Activated CD4-positive, alpha-beta T cell treated with anti-CD3 and anti-CD28 coated beads, Interleukin-2, Interleukin-6, amounts not matched to agents 100 ng/mL and 50 ng/mL, durations not matched to agents 16 hours and 8 hours (primary cell): ENCODE measurements around the gene JMJD1C.
"Not testable (repeated sequence)": the region's sequence is repeated elsewhere in the genome, so short reads cannot be mapped to it uniquely, and the experiment has no call there.

Source experiments
- DNase-seq: peaks from one replicate; pipeline ENCODE4 v3.0.0-alpha.2; 2020

The JMJD1C gene

DNA sequence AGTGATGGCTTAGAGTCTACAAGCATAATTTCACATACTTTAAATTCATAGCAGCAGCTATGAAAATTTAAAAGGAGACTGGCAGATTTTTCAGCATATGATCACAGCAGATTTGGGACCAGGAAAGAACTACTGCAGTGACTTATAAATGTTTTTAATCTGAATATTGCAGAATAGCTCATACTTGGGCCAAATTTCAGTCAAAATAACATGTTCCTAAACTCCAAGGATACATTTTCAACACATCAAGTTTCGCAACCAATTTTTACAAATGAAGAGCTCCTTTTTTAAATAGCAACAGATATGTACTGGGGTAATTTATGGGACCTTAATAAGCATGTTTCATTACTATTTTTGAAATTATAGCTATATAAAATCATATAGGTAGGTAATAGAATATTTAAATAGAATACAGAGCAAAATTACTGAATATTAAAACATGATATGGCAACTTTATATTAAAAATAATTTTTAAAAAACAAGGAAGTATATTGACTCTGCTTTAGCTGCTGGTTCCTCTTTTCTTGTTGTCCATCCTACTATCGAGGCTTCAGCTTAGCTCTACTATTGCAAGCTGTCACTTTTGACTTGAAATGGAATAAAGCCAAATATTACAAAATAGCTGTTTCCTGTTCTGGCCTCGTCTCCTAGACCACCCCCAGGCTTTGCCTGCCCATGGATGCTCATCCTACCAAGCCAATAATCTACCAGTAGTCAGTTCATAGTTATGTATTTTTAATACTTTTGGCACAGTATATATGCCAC lies 209.6 kb downstream of the JMJD1C start:
- DNase-seq: no peak

DNA sequence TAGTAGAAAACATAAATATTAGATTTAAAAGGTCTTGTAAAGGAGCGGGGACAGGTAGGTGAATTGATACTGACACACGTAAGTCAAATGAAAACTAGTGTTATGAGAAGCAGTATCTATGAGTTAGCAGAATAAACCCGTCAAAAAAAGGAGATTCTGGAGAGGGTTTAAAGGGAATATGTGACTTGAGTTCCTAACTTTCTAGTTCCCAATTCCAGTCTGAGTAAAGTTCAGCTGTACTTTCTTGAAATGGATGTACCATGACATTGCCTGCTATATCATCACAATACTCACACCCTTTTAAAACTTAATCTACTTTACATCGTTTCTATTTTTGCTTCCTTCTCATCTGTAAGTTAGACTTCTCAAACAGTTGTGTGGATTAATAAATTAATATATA lies 210.5 kb downstream of the JMJD1C start:
- no peak for DNase-seq

DNA sequence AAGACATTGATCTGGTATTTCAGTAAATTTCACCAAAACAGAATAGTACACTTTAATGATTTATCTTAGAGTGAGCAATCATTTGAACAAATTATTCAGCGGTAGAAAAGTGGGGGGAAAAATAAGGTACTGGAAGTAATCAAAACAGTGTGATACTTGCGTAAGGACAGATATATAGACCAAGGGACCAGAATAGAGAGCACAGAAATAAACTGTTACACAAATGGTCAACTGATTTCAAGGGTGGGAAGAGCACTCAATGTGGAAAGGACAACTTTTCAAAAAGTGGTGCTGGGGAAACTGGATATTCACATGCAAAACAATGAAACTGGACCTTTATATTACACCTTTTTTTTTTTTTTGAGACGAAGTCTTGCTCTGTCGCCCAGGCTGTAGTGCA lies 212.7 kb downstream of the JMJD1C start:
- no peak for DNase-seq

DNA sequence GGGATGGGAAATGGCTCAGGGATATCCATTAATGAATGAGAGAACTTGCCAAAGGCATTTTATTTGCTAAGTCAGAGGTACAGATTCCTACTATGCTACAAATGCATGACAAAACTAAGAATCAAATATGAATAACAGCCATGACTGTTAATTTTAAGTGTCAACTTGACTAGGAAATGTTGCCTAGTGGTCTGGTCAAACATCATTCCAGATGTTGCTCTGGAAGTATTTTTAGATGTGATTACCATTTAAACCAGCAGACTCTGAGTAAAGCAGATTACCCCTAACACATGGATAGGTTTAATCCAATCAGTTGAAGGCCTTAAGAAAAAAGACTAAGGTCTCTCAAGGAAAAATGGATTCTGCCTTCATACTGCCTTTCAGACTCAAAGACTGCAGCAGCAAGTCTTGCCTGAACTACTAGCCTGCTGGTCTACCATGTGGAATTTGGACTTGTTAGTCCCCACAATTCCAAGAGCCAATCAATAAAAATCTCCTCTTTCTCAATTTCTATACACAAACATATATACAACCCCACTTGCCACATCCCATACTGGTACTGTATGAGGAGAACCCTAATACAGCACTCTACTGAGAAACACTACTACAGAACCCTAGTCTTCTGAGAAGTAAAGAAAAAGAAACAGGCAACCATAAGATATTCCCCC lies 213.5 kb downstream of the JMJD1C start:
- no peak for DNase-seq

DNA sequence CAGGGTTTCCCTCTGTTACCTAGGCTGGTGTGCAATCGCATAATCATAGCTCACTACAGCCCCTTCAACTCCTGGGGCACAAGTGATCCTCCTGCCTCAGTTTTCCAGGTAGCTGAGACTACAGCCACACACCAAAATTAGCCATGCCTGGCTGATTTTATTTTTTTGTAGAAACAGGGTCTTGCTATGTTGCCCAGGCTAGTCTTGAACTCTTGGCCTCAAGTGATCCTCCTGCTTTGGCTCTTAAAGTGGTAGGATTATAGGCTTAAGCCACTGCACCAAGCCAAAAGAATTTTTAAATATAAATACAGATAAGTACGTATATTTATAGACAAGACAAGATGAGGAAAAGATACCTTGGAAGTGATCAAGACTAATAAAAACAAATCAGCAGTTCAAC lies 215.7 kb downstream of the JMJD1C start:
- DNase-seq: no peak

DNA sequence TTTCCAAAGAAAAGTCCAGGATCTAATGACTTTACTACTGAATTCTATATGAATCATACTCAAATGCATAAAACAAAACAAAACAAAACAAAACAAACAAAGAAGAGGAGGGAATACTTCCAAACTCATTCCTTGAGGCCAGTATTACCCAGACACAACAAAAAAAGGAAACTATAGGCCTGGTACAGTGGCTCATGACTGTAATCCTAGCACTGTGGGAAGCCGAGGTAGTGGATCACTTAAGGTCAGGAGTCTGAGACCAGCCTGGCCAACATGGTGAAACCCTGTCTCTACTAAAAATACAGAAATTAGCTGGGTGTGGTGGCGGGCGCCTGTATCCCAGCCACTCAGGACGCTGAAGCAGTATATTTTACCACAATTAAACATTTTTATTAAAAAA lies 218.0 kb downstream of the JMJD1C start:
- no peak for DNase-seq

DNA sequence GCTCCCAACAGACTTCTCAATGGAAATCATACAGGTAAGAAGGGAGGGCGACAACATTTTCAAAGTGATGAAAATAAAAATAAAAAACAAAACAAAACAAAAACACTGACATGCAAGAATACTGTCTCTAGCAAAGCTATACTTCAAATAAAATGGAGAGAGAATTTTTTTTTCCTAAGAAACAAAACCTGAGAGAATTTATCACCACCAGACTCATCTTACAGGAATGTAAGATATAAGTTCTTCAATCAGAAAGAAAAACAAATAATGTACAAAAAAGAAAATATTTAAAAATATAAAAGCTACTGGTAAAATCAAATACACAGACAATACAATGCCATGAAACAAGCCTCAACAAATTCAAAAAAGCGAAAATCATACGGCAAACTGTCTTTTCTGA lies 219.4 kb downstream of the JMJD1C start:
- no peak for DNase-seq

DNA sequence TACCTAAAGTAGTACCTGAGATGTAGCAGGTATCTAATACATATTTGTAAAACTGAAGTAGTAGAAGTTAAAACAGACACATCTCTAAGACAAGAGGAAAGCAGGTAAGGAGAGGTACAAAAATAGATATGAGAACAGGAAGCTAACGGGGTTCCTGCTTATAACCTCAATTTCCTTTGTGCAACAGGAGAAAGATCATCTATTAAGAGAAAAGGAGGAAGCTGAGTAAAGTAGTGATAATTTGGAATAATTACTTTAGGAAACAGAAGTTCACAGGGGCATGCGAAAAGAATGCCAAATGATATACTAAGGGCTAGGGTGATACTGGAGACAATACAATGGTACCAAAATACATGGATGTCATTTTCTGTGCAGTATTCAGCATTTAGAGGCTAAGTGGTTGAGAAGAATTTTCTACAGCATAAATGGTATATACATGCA lies 223.9 kb downstream of the JMJD1C start:
- DNase-seq: no peak

DNA sequence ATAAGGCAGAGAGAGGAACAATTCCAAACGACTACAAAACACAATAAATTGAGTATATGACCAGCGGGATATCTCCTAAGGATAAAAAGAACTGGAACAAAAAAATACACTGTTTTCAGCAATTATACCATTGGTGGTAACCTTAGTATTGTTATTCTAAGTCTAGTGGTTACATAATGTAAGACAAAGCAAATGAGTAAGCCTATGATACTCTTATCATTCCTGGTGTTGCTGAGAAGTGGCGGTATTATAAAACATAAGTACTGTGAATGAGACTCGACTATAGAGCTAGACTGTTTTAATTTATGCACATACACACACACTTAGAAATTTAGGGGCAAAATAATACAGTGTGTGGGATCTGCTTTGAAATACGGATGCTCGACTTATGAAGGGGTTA lies 225.0 kb downstream of the JMJD1C start:
- DNase-seq: no peak

DNA sequence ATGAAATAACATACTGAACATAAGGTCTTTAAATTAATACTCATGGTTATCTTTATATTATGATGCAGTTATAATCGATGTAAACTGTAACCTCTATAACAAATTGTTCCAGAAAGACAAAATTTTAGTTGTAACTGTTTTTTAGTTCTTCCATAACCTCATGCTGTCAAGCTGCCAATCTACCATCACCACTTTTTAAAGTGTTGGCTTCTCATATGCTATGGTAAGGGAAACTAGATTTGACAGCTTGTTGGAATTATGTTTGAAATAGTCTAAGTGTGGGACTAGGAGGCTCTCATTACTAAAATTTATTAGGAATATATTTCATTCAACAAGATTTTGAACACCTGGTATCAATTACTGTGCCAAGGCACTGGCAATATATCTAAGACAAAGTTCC lies 227.3 kb downstream of the JMJD1C start:
- no peak for DNase-seq

DNA sequence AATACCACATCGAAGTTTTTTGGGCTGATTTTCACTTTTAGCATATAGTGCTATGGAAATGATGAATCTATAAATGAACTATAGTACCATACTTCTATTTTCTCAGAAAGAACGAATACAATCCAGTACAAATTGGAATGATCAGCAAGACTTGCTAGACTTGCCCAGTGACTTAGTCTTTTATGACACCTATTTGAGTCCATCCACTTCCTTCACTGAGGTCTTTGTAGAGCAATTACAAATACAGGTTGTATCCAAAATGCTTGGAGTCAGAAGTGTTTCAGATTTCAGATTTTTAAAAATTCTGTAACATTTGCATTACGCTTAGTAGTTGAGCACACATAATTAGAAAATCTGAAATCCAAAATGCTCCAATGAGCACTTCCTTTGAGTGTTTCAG lies 228.4 kb downstream of the JMJD1C start:
- DNase-seq: no peak

DNA sequence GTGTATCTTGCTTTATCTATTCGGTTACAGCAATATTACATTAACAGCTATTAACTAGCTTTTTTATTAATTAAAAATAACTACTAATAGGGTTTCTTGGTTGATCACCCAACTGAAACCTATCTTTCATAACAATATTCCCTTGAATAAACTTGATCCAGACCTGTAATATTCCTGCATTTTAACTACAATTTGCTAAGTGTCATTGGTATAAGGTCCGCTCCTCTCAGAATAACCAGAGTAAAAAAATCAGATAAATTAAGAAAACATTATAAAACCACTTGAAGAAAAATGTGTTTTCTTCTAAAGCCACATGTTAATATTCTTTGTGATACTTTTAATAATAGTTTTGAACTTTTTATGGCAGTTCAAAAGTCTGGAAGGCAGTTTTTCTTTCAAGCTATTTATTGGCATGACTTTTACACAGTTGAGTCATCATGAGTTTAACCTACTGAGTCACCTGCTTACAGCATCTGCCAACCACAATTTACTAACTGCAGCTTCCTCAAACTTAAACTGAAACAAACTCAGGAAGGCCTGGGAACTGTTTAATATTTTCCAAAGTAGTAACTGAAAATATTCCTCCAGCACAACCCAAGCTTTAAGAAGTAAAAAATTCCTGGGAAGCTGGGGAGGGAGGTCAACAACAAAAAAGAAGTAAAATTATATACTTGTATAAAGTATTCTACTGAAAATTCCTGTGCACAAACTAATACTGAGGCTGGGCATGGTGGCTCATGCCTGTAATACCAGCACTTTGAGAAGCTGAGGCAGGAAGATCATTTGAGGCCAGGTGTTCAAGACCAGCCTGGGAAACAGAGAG lies 229.5 kb downstream of the JMJD1C start:
- peak; percentile 77 for DNase-seq

DNA sequence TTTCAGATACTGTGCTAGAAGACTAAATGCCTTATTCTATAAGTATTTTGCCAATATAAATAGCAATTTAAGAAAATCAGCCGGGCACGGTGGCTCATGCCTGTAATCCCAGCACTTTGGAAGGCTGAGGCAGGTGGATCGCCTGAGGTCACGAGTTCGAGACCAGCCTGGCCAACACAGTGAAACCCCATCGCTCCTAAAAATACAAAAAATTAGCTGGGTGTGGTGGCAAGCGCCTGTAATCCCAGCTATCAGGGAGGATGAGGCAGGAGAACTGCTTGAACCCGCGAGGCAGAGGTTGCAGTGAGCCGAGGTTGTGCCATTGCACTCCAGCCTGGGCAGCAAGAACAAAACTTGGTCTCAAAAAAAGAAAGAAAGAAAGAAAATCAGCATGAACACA lies 230.6 kb downstream of the JMJD1C start:
- DNase-seq: not testable (repeated sequence)

DNA sequence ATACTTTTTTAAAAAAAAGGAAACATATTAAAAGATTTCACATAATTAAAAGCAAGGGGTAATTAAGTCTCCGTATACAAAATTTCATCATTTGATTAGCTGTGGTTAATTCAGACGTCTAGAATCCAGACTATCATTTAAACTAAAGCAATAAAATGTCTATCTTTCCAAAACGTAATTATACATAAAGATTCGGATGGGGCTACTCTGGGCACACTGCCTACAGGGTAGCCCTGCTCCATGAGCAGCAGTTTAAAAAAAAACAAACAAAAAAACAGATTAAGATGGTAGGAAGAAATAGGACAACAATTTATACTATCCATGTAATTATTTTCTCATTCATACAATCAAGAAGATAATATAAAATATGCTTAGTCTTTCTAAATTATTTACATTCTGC lies 236.6 kb downstream of the JMJD1C start:
- DNase-seq: no peak

DNA sequence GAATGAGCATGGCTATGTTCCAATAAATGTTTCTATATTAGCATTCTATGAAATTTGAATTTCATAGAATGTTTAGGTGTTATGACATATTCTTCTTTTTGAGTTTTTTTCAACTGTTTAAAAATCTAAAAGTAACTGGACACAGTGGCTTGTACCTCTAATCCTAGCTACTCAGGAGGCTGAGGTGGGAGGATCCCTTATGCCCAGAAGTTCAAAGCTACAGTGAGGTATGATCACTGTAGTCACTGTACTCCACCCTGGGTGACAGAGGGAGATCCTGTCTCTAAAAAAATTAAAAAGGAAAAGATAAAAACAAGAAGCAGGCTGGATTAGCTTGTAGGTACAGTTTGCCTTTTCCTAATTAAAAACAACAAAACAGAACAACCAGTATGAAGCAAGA lies 237.5 kb downstream of the JMJD1C start:
- no peak for DNase-seq

DNA sequence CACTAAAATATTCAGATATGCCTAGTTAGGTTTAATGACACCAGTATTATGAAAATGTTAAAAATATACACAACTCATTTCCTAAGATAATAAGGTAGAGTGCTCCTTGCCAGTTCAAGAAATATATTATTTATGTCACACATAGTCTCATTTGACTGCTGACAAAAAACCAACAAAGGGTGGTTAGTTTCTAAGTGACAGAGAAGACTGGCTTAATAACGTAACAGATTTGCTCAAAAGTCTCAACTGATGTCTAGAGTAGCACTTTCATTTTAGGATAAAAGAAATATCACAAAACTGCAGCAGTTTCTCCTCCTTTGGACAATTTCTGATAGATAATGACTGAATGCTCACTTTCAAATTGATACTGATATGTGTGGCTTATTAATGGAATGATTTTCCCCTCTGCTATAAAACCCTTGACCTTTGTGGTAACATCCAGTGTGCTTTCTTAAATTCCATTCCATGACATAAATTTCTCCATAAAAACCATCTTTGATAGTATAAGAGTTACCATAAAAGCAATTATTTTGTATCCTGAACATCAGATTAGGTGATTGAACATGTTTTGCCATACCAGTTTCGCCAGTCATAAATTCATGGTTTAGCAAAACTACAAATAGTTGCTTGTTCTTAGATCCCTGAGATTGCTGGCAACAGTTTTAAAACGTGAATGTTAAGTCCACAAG lies 238.4 kb downstream of the JMJD1C start:
- peak; percentile 70 for DNase-seq

DNA sequence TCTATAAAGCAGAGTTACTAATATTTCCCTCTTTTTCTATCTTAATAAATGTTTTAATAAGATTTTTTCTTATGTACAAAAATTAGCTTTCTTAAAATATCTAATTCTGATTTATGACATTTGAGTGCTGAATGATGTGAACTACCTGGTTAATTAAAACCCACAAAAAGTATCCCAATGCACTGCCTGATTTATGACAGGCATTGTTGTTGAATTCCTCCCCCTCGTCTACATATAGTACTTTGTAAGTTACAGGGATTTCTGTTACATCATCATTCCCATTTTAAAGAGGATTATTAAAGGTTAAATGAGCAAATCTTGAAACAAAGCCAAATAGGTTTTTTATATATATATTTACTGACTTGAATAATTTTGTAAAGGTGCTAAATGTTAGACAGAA lies 241.5 kb downstream of the JMJD1C start:
- DNase-seq: no peak

DNA sequence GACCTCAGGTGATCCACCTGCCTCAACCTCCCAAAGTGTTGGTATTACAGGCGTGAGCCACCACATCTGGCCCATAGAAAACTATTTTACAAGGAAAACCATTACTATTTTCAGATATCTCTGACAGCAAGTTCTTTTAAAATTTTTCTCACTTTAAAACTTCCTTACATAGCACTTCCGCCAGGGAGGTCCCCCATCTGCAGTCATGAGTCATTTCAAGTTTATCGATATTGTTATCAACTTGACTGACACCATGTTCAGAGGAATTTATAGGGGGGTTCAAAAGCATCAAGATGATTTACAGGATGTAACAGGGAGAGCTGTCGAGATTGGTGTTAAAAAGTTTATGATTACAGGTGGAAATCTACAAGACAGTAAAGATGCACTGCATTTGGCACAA lies 243.8 kb downstream of the JMJD1C start:
- DNase-seq: peak; percentile 51

DNA sequence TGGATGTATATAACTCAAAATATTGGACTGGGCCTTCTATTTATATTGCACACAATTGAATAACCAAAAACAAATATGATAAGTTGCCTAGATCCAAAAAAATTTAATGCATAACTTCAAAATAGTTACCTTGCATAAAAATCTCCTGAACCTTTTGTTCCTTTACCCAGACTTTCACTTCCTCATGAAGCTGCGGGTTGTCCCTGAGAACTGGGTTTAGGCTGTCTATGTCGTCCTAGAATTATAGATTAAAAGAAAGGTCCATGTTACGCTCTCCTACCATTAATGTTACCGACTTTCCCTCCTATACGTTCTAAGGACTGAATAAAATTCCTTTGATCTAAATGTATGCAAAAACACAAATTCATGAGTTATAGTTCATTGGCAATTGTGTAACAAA lies 246.0 kb downstream of the JMJD1C start:
- no peak for DNase-seq

DNA sequence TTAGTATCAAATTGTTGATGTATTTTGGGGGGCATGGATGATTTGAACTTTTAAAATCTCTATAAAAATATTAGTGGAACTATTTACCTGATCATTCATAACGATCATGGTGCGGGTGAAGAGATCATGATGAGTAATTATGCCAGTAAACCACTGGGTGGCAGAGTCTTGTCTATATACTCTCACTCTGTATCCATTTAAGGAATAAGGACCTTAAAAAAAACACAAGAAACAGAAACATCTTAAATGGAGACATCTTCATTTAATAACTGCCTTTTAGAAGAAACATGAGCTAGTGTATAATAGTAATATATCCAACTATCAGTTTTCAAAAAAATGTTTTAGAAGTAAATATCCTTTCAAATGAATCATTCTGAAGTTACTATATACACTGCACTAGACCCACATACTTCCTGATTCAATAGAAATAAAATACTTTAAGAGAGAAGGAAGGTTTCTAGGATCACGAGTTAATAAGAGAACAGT lies 248.6 kb downstream of the JMJD1C start:
- peak; percentile 65 for DNase-seq

DNA sequence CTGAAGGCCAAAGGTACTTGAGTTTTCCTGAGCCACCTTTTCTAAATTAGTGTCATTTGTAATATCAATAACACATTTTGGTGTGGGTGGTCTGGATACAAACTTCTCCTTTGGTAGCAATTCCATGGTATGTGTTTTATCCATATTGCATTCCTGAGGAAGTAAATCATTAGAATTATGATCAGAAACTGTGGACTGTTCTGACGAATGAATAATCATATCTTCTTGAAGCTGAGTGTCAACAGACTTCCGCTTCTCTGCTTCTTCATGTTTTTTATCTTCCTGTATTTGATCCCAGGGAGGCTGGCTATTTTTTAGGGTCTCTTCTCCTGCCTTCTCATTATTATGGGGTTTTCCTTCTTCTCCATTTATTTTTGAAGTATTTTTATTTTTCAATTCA lies 251.2 kb downstream of the JMJD1C start:
- no peak for DNase-seq

DNA sequence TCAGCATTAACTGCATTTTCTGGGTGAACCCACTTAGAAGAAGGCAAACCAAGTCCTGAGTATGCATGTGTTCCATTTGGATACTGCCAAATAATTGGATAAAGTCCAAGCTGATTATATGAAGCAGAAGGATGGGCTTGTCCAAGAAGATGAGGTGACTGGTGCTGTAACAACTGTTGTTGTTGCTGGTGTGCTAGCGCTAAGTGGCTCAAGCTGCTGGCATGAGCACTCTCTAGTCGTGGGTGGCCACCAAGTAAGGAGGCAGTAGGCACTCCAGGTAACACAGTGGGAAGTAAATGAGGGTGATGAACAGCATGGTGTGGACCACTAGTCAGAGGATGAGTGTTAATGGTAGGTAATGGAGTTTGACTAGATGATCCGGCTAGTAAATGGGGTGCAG lies 252.3 kb downstream of the JMJD1C start:
- no peak for DNase-seq

DNA sequence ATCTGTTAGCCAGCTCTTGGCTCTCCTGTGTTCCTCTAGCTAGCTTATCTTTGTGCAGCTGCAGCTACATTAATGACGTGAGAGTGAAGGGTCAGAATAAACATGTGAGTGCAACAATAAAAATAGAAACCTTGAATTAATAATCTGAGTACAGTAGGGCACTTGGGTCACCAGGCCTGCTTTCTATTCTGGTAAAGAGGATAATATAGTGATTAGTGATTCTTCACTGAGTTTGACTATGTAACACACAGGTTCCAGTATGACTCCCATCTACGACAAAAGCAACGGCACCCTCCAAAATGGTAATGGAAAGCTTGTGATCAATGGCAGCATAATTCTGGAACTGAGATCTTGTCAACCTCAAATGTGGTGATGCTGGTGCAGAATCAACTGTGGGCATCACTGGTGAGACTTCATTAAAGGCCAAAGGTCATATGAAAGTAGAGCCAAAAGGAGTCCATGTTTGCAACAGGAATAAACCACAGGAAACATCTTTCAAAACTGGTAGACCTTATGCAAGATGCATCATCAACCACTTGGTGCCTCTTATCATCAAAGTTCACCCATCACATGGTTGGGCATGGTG lies 255.1 kb downstream of the JMJD1C start:
- peak; percentile 56 for DNase-seq
